Measurements from ENCODE around the gene NPC1. TPM values are rescaled to one million over a fixed set of nuclear protein-coding genes. Genes with fewer than 3 reads are reported as not detected.
"Not testable (repeated sequence)": the region's sequence is repeated elsewhere in the genome, so short reads cannot be mapped to it uniquely, and the experiment has no call there.

NPC1 gene
- total RNA-seq, 1 experiment from 2014 or later, result 51.6 TPM

- TF ChIP-seq EGR1 (IDR thresholded peaks at IDR 0.05; ENCODE audit: low read depth) (no peak), ZNF274 (IDR thresholded peaks at IDR 0.05; ENCODE audit: low read depth, low read length) (no peak), RAD21 (IDR thresholded peaks at IDR 0.05; ENCODE audit: low read depth) (no peak), EZH2phosphoT487 (IDR thresholded peaks at IDR 0.05; ENCODE audit: borderline replicate concordance) (no peak), ATF3 (IDR thresholded peaks at IDR 0.05) (no peak), CEBPB (IDR thresholded peaks at IDR 0.05; ENCODE audit: low read depth) (no peak), POLR2AphosphoS5 (IDR thresholded peaks at IDR 0.05; ENCODE audit: low read depth, low read length) (no peak), YY1 (IDR thresholded peaks at IDR 0.05; ENCODE audit: extremely low read depth, insufficient replicate concordance, low read depth, low read length) (no peak), TCF7L2 (IDR thresholded peaks at IDR 0.05; ENCODE audit: borderline replicate concordance, extremely low read depth, insufficient read depth, insufficient read length) (no peak)
These were observed 7.2 kb downstream of the NPC1 start (continued) for GRCh38 chr18:23578891-23579653.

GRCh38 chr18:23578067-23578701 lies 8.1 kb downstream of the NPC1 start:
- peaks cover 0 to 12% of the 10 kb centered on the region in 2 experiments; a peak in 2 of 4 replicates for H3K4me1 ChIP-seq (ENCODE audit: control insufficient read depth in 1 of 2, insufficient read depth in 2 of 2, low read length in 2 of 2)
- RAD21 ChIA-PET (ENCODE audit: low non-redundant PET in 1 of 2, low total read pairs in 2 of 2, uncharacterized antibody in 2 of 2, unreplicated experiment in 2 of 2), result no interaction called here
- no peak overlapping the region for H3K4me2 ChIP-seq (ENCODE audit: low read length)
- no peaks in the 10 kb centered on the region for H4K20me1 ChIP-seq (ENCODE audit: insufficient read depth)
- DNase-seq (ENCODE audit: low read depth, low spot score) (no peak), ATAC-seq (no peak)
- H2AFZ ChIP-seq (ENCODE audit: low read depth, low read length, poor library complexity, severe bottlenecking), result no peak overlapping the region
- peaks cover 55% of the 10 kb centered on the region for H3K79me2 ChIP-seq (ENCODE audit: insufficient read depth, low read length)
- no peaks in the 10 kb centered on the region for H3K9me3 ChIP-seq (ENCODE audit: control insufficient read depth in 1 of 2, insufficient read depth in 1 of 2, low read depth in 1 of 2, low read length in 2 of 2)
- H3K27ac ChIP-seq (ENCODE audit: low read depth, low read length), result no peak overlapping the region
- H3K4me3 ChIP-seq (replicated peaks in 1 of 2; ENCODE audit: low read depth in 1 of 2, low read length in 2 of 2), result no peak overlapping the region
- intact Hi-C loops (cut with micrococcal nuclease), result no loop called here
- no TSS peak for BruUV-seq (replicated peaks)
- CTCF ChIA-PET, result no interaction called here
- H3K9me2 ChIP-seq (ENCODE audit: insufficient read depth), result no peaks in the 10 kb centered on the region
- H3K9ac ChIP-seq (ENCODE audit: low read length), result no peak overlapping the region
- POLR2A ChIA-PET, result no interaction called here
- TF ChIP-seq ATF3 (IDR thresholded peaks at IDR 0.05) (no peak), POLR2A (IDR thresholded peaks at IDR 0.05; ENCODE audit: borderline replicate concordance, extremely low read depth, insufficient read depth, insufficient read length) (no peak), SP1 (IDR thresholded peaks at IDR 0.05; ENCODE audit: low read depth) (no peak), ZBTB33 (IDR thresholded peaks at IDR 0.05; ENCODE audit: extremely low read depth, insufficient replicate concordance, low read length) (no peak)
- H3K36me3 ChIP-seq (ENCODE audit: control insufficient read depth in 1 of 2, insufficient read depth in 2 of 2, low read length in 2 of 2), result peaks cover 0 to 12% of the 10 kb centered on the region in 2 experiments; a peak in 2 of 4 replicates
- H3K27me3 ChIP-seq (ENCODE audit: insufficient read depth, low read length), result no peaks in the 10 kb centered on the region

GRCh38 chr18:23577521-23577920 lies 8.8 kb downstream of the NPC1 start:
- H3K4me1 ChIP-seq (ENCODE audit: control insufficient read depth in 1 of 2, insufficient read depth in 2 of 2, low read length in 2 of 2), result peaks cover 0 to 12% of the 10 kb centered on the region in 2 experiments; a peak in 2 of 4 replicates
- DNase-seq (ENCODE audit: low read depth, low spot score); H3K27me3 ChIP-seq (ENCODE audit: insufficient read depth, low read length); POLR2A ChIA-PET; CTCF ChIA-PET; H3K9ac ChIP-seq (ENCODE audit: low read length); H3K4me3 ChIP-seq (replicated peaks in 1 of 2; ENCODE audit: low read depth in 1 of 2, low read length in 2 of 2); H3K27ac ChIP-seq (ENCODE audit: low read depth, low read length); H3K9me2 ChIP-seq (ENCODE audit: insufficient read depth); RAD21 ChIA-PET (ENCODE audit: low non-redundant PET in 1 of 2, low total read pairs in 2 of 2, uncharacterized antibody in 2 of 2, unreplicated experiment in 2 of 2); H3K4me2 ChIP-seq (ENCODE audit: low read length); ATAC-seq; H3K9me3 ChIP-seq (ENCODE audit: control insufficient read depth in 1 of 2, insufficient read depth in 1 of 2, low read depth in 1 of 2, low read length in 2 of 2); intact Hi-C loops (cut with micrococcal nuclease); H4K20me1 ChIP-seq (ENCODE audit: insufficient read depth); H2AFZ ChIP-seq (ENCODE audit: low read depth, low read length, poor library complexity, severe bottlenecking); BruUV-seq (replicated peaks): not testable (repeated sequence)
- H3K36me3 ChIP-seq (ENCODE audit: control insufficient read depth in 1 of 2, insufficient read depth in 2 of 2, low read length in 2 of 2), result peaks cover 0 to 12% of the 10 kb centered on the region in 2 experiments; a peak in 3 of 4 replicates
- peaks cover 48% of the 10 kb centered on the region for H3K79me2 ChIP-seq (ENCODE audit: insufficient read depth, low read length)
